Endothelial cell of hepatic sinusoid (primary cell): ENCODE data around the gene GDF10.

ENCODE experiments used
- in situ Hi-C: cut with HindIII; loops from 2 replicates; pipeline ENCODE4 v1.10.0; 2017; ENCODE audit warnings: low sequenced_read_pairs

GDF10 gene

DNA sequence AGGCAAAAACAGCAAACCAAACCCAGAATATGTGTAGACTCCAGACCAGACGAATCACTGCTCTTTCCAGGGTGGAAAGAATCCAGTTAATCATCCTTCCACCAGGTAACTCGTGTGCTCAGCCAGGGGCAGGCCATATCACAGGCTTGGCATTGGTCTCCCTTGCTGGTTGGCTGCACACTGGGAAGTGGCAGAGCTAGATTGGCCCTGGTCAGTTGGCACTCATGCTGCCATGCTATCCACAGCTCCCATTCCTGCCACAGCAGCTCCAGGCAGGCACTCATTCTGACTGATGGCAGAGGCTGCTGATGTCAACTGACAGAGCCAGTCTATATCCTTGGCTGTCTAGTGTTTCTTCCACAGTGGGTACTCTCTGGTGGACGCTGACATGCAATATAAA is 9.7 kb upstream of the GDF10 start:
- in situ Hi-C loops: no loop called here

DNA sequence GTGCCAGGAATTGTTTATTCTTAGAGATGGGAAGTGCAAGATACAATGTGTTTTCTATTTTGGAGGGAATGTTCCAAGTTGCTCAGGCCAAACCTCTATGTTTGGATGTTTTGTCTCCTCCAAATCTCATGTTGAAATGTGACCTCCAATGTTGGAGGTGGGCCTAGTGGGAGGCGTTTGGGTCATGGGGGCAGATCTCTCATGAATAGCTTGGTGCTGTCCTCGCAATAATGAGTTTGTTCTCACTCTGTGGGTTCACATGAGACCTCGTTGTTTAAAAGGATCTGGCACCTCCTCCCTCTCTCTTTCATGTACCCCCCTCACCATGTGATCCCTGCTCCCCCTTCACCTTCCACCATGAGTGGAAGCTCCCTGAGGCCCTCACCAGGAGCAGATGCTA is 8.3 kb upstream of the GDF10 start:
- in situ Hi-C loops: no loop called here

DNA sequence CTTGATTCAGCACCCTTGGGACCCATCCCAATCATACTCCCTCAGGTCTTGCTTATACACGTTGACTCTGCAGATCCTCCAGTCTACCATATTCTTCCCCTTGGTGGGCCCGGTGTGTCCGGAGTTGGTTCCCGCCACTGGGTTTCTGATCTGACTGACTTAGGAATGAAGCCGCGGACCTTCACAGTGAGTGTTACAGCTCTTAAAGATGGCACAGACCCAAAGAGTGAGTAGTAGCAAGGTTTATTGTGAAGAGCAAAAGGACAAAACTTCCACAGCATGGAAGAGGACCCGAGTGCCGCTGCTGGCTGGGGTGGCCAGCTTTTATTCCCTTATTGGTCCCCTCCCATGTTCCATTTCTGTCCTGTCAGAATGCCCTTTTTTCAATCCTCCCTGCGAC is 5.9 kb upstream of the GDF10 start:
- in situ Hi-C loops: no loop called here

DNA sequence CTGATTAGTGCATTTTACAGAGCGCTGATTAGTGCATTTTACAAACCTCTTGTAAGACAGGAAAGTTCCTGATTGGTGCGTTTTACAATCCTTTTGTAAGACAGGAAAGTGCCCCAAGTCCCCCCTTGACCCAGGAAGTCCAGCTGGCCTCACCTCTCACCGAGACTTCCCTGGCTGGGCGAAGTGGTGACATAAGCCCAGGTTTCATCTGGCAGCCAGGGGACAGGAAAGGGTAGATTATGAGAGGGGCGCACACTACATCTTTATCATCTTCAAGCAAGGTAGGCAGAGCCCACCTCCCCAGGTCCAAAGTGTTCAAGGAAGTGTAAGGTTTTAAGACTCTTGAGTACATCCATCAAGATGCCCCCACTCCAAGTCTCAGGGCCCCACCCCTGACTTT is 5.5 kb upstream of the GDF10 start:
- in situ Hi-C loops: no loop called here

DNA sequence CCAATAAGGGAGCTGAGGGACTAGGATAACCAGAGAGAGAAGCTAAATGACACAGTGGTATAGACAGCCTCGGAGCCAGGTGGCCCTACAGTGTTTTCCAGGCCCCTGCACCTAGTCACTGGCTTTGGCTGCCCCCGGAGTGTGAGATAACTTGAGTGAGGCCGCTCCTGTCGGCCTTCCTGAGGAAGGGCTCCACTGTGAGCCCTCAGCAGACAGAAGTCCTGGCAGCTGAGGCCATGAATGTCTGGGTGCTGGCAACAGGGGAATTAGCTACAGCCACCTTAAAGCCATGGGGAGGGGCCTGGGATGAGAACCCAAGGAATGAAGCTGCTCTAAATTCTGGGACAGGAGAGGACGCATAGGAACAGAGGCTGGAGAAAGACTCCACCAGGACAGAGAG is 4.6 kb upstream of the GDF10 start:
- in situ Hi-C loops: no loop called here

DNA sequence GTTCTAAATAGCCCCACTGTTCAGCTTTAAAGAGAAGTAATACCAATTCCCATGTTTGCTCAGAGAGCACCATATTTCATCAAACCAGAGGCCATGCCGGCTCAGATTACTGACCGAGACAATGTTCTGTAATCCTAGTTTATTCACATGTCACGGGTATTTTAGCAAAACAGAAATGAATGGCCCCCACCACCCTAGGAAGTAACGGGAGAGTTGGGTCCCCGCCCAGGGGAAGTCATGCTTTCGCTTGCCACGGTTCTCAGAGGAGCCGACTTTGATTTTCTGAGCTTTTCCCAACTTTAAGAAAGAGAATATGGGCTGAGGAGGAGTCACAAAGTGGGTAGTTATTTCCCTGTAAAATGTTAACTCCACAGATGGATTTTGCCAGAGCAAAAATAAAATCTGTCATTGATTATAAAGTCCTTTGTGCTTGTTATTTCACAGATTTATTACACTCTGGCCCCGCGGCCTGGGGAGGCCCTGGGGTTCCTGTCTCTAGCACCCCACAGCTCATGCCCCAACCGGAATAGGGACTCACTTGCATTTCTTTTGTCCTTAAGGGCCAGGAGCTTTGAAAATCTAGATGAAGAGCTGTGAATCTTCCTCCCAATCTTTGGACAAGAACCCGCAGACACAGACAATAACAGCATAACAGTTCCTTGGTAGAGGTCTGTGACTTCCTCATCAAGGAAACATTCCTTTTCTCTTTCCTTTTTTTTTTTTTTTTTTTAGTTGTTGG is 3.7 kb upstream of the GDF10 start:
- in situ Hi-C loops: no loop called here

DNA sequence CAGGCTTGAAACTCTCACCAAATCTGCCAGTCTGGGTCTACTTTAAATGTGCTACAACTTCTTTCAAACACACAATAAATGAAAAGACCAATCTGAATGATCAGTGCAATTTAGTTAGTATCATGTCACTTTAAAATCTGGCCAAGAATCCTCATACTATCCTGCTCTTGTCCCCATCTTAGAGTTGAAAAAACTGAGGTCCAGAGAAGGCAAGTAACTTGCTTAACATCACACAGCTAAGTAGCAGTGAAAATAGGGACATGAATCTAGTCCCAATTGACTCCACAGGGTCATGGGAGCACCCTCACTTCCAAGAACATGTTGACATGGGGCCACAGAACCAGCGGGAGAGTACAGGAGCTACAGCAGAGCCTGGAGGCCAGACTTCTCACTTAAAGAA is 3.1 kb upstream of the GDF10 start:
- in situ Hi-C loops: no loop called here

DNA sequence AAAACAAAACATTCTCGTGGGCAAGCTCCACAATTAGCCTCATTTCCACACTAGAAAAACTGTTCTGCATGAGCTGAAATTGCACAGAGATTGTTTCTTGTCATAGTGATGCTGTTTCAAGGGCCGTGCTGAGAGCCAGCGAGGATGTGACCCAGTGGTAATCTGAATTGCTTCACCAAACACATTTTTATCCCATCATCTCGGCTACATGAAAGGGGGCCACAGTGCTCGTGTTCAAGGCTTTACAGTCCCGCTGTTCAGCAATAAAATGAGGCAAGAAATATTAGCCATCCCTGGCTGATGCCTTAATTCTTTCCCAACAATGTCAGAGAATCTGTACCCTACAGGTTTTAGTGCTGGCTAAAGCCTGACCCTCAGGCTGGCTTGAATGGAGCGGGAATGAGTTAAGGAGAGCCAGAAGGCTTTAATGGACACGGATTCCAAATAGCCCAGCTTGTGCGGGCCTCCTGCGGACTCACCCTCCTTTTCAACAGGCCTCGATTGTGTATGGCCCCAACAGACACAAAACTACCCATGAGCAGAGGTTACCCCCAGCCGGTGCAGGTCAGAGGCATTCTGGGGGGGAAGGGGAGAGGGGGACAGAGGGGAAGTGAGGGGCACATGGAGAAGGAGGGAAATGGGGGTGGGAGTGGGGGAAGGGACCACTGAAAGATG is 2.0 kb upstream of the GDF10 start:
- in situ Hi-C loops: no loop called here

DNA sequence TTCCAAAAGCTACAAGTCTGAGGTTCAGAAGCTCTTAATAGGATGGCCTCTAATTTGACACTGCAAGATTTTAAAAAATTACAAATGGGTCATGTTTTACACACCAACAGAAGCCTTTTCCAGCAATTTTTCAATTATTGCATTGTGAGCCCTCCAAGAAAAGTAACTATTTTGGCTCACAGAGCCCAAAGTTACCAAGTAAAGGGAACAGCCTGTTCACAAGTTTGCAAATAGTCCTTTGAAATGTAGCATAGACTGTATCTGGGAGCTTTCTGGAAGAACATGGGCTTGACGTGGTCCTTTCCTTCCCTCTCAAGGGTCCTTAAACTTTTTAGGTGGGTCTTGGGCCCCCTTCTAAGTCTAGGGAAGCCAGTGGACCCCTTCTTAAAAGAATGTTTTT is 1.3 kb upstream of the GDF10 start:
- in situ Hi-C loops: no loop called here

DNA sequence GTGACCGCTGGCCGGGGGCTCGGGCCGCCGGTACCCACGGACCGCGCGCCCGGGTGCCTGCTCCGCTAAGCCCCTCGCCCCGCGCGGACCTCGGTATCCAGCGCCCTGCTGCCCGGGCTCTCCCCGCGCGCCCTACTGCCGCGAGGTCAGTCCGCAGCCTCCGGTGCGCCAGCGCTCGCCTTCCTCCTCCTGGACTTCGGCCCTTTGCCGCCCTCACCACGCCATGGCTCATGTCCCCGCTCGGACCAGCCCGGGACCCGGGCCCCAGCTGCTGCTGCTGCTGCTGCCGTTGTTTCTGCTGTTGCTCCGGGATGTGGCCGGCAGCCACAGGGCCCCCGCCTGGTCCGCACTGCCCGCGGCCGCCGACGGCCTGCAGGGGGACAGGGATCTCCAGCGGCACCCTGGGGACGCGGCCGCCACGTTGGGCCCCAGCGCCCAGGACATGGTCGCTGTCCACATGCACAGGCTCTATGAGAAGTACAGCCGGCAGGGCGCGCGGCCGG is 483 bp downstream of the GDF10 start:
- in situ Hi-C loops: no loop called here

DNA sequence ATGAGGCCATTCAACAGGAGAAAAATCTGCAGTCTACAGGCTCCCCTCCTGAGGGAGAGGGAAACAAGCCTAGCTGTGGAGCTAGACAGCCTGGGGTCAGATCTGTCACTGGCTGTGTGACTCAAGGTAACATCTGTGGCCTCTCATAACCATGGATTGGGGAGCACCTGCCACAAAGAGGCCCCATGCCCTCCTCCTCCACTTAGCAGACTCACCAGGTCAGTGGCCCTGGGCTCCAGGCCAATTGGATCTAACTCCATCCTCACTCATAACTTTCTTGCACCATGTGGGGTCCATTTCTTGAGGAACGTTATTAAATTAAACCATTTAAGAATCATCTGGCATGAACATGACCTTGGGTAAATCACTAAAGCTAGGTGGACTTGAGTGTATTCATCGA is 1.8 kb downstream of the GDF10 start:
- in situ Hi-C loops: no loop called here

DNA sequence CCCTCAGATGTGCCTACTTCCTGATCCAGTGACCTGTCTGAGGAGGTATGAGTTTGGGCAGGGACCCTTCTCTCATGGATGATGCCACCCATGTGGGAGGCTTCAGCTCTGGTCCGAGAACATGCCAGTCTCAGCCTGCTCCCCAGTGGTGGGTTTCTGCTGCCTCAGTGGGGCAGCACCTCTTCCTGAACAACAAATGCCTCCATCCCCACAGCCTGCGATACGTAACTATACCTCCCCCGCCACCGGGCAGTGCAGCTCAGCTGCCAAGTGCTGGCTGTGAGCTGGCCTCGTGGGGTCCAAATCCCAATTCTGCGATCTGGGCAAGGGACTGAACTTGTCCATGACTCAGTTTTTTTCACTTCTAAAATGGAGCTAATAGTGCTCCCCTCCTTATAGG is 3.1 kb downstream of the GDF10 start:
- in situ Hi-C loops: no loop called here

DNA sequence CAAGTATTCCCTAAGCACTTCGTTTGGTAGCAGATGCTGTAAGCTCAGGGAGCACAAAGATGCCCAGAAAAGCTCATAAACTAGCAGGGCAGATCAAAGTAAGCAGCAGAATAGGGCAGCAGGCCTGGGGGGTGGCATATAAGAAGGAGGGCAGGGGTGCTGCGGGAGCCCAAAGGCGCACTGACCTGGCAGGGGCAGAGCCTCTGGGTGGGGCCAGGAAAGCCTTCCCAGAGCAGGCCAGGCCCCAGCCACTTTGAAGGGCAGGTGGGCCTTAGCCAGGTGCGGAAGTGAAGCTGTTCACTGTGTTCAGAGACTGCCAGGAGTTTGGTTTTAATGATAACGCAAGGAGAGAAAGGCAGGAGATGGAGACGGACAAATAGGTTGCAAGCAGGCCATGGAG is 3.9 kb downstream of the GDF10 start:
- in situ Hi-C loops: no loop called here

DNA sequence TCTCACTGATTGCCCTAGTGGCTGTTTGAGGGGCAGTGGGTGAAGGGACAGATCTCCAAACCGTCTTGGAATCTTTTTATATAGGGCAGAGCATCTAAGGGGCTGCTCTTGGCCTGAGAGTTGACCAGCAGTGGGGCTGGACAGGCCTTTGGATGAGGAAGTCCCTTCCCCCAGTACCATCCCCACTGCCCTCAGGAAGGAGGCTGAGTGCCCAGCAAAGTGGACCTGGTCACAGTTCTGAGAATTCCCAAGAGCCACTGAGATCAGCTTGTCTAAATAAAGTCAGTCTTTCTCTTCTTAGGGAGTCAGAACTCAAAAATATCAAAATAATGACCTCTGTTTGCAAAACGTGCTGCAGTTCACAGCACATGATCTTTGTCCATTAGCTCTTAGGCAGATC is 5.6 kb downstream of the GDF10 start:
- in situ Hi-C loops: no loop called here

DNA sequence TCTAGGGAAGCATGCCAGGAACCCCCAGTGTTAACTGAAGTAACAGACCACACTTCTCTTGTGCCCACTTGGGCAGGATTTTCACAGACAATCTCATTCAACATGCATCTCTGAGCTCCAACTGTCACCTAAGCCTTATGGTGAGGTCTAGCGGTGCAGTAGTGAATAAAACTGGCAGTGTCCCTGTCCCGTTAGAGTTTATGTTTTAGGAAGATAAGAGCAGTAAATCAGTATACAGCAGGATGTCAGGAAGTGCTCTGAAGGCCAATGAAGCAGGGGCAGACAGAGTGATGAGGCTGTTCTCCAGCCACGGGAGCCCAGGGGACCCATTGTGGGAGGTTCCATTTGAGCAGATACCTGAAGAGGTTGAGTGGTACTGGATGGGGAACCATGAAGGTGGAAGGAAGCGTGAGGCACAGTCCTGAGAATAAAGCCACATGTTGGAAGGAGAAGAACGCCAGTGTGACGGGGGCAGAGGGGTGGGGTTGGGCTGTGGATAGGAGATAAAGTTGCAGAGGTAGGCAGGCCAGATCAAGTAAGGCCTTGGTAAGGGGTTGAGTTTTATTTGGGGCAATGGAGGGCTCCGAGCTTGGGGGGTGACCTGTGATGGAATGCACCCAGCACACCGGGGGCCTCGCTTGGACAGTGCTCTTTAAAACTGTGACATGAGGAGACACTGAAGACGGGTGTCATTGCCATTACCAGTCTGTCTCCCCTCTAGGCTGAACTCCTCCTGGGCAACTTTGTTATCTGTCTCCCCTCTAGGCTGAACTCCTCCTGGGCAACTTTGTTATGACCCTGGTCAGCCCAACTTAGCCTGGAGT is 6.6 kb downstream of the GDF10 start:
- in situ Hi-C loops: no loop called here

DNA sequence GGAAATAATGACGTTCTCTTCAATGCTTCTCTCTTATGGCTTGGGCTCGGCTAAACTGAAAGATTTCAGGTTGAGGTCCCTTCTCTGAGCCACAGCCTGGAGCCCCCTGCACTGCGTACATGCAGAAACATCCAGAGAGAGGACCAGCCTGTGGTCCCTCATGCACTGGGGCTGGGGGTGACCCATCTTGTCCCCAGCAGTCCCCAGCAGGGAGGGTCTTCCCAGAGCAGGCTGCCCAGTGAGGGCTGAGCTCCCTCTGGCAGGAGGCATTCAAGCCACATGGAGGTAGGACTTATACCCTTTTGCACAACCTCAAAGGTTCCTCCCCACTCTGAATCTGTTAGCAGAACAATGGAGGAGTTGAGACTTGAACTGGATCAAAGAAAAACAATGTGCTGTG is 7.4 kb downstream of the GDF10 start:
- in situ Hi-C loops: no loop called here

DNA sequence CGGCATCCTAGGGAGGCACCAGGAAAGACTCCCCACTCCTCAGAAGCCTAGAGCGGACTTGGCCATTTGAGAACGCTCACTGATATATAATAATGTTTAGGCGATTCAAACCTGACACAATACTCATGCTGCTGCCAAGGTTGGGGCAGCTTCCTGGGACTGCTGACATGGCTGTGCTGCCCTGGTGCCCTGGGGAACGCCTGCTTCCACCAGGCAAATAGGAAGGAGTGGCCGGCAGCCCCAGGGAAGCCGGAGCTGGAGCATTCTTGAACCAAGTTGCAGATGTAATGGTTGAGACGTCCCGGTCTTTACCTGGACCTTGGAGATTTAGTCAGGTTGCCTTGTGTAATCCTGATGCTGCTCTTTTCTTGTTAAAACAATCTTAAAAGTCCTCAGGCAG is 8.8 kb downstream of the GDF10 start:
- in situ Hi-C loops: no loop called here

DNA sequence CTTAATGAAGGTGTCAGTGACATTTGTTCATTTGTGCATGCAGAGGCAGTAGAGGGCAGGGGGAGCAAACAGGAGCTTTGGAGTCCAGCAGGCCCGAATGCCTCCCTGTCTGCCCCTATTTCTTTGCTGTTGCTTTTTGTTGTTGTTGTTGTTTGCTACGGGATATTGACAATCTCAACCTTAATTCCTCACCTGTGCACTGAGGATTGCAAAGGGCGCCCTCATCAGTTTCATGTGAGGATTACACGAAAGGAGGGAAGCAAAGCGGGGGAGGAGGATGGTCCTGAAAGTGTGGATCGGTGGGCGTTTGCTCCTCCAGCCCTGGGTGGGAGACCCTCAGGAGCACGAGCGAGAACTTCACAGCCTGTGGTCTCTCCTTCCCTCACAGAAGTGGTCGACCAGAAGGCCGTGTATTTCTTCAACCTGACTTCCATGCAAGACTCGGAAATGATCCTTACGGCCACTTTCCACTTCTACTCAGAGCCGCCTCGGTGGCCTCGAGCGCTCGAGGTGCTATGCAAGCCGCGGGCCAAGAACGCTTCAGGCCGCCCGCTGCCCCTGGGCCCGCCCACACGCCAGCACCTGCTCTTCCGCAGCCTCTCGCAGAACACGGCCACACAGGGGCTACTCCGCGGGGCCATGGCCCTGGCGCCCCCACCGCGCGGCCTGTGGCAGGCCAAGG is 9.6 kb downstream of the GDF10 start:
- in situ Hi-C loops: no loop called here

DNA sequence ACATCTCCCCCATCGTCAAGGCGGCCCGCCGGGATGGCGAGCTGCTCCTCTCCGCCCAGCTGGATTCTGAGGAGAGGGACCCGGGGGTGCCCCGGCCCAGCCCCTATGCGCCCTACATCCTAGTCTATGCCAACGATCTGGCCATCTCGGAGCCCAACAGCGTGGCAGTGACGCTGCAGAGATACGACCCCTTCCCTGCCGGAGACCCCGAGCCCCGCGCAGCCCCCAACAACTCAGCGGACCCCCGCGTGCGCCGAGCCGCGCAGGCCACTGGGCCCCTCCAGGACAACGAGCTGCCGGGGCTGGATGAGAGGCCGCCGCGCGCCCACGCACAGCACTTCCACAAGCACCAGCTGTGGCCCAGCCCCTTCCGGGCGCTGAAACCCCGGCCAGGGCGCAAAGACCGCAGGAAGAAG is 10.1 kb downstream of the GDF10 start:
- in situ Hi-C loops: no loop called here

DNA sequence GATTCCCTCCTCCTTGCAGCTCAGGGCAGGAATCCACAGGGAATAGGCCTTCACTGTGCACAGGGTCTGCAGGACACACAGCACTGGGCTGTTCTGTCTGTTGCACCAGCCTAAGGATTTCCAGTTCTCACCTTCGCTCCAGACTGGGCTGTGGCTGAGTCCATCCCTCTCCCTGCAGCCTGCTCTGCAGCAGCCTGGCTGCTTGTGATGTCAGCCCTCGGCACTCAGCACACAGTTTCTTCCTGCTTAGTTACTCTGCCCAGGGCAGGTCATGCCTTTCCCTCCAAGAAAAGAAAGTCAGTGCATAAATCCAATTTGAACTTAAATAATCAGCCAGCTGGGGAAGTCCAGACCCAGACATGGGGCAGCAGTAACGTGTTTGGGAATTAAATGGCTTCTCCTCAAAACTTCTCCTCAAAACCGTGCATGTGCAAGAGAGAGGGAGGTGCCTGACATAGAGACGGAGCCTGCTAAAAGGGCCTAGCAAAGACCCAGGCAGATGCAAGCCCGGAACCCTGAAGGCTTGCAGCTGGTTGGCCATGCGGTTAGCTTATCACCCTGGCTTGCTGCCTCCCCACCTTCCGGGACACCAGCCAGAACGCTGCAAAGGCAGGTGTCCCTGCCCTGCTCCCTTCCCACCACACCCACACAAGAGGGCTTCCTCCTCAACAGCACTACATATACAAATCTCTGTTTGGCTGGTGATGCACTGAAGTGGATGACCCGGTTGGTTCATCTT is 11.4 kb downstream of the GDF10 start:
- in situ Hi-C loops: no loop called here
